ENCODE measurements around the gene KIAA1143.

DNA sequence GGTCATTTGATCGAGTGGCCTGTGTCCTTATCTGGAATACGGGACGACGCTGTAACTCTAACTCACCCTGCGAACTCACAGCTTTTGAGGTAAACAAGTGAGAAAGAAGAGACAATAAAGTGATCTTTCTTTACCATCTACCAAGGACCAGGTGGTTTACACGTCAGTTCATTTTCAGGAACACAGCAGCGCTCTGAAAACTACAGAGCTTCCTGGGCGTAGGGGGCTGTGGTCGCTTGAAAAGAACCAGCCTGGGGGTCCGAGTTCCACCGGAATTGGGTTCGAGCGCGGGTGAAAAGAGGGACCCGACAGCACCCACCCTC is 357 bp downstream of the KIAA1143 start:
- TF ChIP-seq, protein P1, sequence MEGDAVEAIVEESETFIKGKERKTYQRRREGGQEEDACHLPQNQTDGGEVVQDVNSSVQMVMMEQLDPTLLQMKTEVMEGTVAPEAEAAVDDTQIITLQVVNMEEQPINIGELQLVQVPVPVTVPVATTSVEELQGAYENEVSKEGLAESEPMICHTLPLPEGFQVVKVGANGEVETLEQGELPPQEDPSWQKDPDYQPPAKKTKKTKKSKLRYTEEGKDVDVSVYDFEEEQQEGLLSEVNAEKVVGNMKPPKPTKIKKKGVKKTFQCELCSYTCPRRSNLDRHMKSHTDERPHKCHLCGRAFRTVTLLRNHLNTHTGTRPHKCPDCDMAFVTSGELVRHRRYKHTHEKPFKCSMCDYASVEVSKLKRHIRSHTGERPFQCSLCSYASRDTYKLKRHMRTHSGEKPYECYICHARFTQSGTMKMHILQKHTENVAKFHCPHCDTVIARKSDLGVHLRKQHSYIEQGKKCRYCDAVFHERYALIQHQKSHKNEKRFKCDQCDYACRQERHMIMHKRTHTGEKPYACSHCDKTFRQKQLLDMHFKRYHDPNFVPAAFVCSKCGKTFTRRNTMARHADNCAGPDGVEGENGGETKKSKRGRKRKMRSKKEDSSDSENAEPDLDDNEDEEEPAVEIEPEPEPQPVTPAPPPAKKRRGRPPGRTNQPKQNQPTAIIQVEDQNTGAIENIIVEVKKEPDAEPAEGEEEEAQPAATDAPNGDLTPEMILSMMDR (IDR thresholded peaks at IDR 0.05): no peak
- TF ChIP-seq POLR2A (IDR thresholded peaks at IDR 0.05): no peak

Data from Peyer's patch (tissue), 4 donors.